Measurements from ENCODE around the gene ABCB6. TPM values are rescaled to one million over a fixed set of nuclear protein-coding genes. Genes with fewer than 3 reads are reported as not detected.

The ABCB6 gene
- total and polyA plus RNA-seq, 2 of the 8 experiments (the other 6 are each of a cell fraction or from before 2014, with no cell fraction given), result 44.9 to 50.6 TPM

DNA sequence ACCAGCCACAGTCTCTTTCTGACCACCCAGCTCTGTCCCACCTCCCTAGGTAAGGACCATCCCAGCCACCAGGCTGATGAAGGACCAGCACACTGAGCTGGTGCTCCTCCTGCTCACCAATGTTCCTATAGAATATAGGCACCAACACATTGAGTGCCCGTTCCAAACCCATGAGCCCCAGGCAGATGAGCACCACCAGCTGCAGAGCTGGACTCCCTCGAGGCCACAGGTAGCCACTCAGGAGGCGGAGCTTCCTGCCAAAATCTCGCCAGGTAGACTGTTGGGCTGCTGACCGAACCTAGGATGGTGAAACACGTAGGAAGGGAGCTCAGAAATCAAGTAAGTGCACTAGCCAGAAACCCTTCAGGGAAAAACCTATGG lies 2.2 kb downstream of the ABCB6 start:
- Histone ChIP-seq H4K8ac (ENCODE audit: extremely low read depth, insufficient read depth, low read length) (no peak overlapping the region), H3K4me2 (ENCODE audit: insufficient read depth in 1 of 2, low read depth in 2 of 2, low read length in 2 of 2) (no peak overlapping the region), H3K27me3 (replicated peaks in 1 of 4; ENCODE audit: control insufficient read depth in 3 of 4, extremely low read depth in 1 of 4, insufficient read depth in 3 of 4, low read length in 3 of 4) (no peaks in the 10 kb centered on the region; a peak in 1 of 7 replicates), H3K23me2 (ENCODE audit: low read depth, low read length) (peaks cover 14% of the 10 kb centered on the region), H4K20me1 (replicated peaks in 1 of 2; ENCODE audit: control insufficient read depth in 1 of 2, insufficient read depth in 2 of 2, low read length in 2 of 2) (peaks cover 0 to 2% of the 10 kb centered on the region in 2 experiments), H3K23ac (ENCODE audit: insufficient read length) (no peak overlapping the region), H3K79me2 (ENCODE audit: control insufficient read depth in 1 of 2, insufficient read depth in 2 of 2, low read length in 2 of 2) (no peaks in the 10 kb centered on the region), H4K5ac (ENCODE audit: insufficient read length, low read depth, low read length) (no peak overlapping the region), H3K79me1 (ENCODE audit: low read depth, low read length) (no peaks in the 10 kb centered on the region), H3K9me3 (ENCODE audit: insufficient read depth in 2 of 2, low read depth in 1 of 2, low read length in 1 of 2) (no peaks in the 10 kb centered on the region), H3K9ac (replicated peaks in 1 of 4; ENCODE audit: extremely low read depth in 1 of 4, low read depth in 3 of 4, low read length in 3 of 4) (no peak overlapping the region), H2AK5ac (ENCODE audit: low read depth, low read length) (no peak overlapping the region), H2BK5ac (ENCODE audit: low read depth, low read length) (no peak overlapping the region), H3K4me1 (replicated peaks in 1 of 4; ENCODE audit: control insufficient read depth in 3 of 4, insufficient read depth in 4 of 4, low read length in 3 of 4) (peaks cover 0 to 12% (median 6%) of the 10 kb centered on the region in 4 experiments; a peak in 3 of 7 replicates), H3K27ac (ENCODE audit: low read depth, low read length) (no peak overlapping the region), H3K56ac (replicated peaks; ENCODE audit: insufficient read length, low read depth, low read length) (no peak overlapping the region), H3K36me3 (ENCODE audit: control insufficient read depth in 2 of 4, insufficient read depth in 4 of 4, low read length in 3 of 4) (peaks cover 16 to 46% (median 26%) of the 10 kb centered on the region in 4 experiments), H4K91ac (replicated peaks; ENCODE audit: insufficient read length, low read length) (no peak overlapping the region), H3K14ac (ENCODE audit: insufficient read length) (no peak overlapping the region), H3K4me3 (ENCODE audit: extremely low read depth in 1 of 4, insufficient read depth in 2 of 4, low read depth in 3 of 4, low read length in 4 of 4) (no peak overlapping the region; a peak in 1 of 8 replicates), H2BK12ac (ENCODE audit: low read depth, low read length) (no peak overlapping the region), H3K4ac (replicated peaks; ENCODE audit: insufficient read length, low read depth, low read length) (no peak overlapping the region), H2BK15ac (ENCODE audit: low read length) (no peak overlapping the region), H2BK20ac (ENCODE audit: low read length) (no peak overlapping the region), H2AFZ (ENCODE audit: low read length) (no peak overlapping the region), H3K18ac (ENCODE audit: extremely low read depth, low read length) (no peak overlapping the region), H2BK120ac (replicated peaks; ENCODE audit: low read depth, low read length) (no peak overlapping the region)
- TF ChIP-seq, protein P1, sequence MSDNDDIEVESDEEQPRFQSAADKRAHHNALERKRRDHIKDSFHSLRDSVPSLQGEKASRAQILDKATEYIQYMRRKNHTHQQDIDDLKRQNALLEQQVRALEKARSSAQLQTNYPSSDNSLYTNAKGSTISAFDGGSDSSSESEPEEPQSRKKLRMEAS (IDR thresholded peaks at IDR 0.05), result no peak
- TF ChIP-seq SAP30 (IDR thresholded peaks at IDR 0.05; ENCODE audit: insufficient read depth, insufficient replicate concordance, low read length) (no peak), SRF (IDR thresholded peaks at IDR 0.05; ENCODE audit: low read depth, low read length) (no peak)
- no peak for FAIRE-seq
- ChIA-PET CTCF (ENCODE audit: partially characterized antibody) (interaction anchor here (0.6 to 1.7 kb wide), 8 partner anchors 9 to 173 kb away, joined by 3 to 6 read pairs (median 4); no protein-coding TSS in a partner anchor), POLR2A (ENCODE audit: partially characterized antibody) (interaction anchor here (0.7 to 14.0 kb wide), 8 partner anchors 9 to 78 kb away, joined by 3 to 190 read pairs (median 18); partner anchors contain the start of genes ANKZF1, ATG9A, GLB1L and STK16)
- 92% methylated on average over 6 of the region's 6 CpGs; no CpG with 5 or more reads in 1 of the 2 experiments for WGBS, 2 experiments (ENCODE audit: extremely low coverage in 1 of 2, insufficient coverage in 1 of 2, insufficient read length in 1 of 2, insufficient replicate concordance in 2 of 2, low coverage in 1 of 2, low lambda C conversion rate in 2 of 2, missing lambda C conversion rate in 1 of 2)
- DNase-seq (ENCODE audit: low read depth in 1 of 2, low spot score in 2 of 2), result no peak

Measured in H1 (cell line).